Fibroblast of lung (primary cell): ENCODE data around the gene NET1. TPM values are rescaled to one million over a fixed set of nuclear protein-coding genes. Genes with fewer than 3 reads are reported as not detected.

Source experiments
- DNase-seq, 2 donors: peaks; one replicate each; pipeline versions ENCODE4 v3.0.0 to v3.0.0-alpha.2; 2010; ENCODE audit warnings: low read depth in 2 of 2
- H2AFZ ChIP-seq: 2 replicates; pipeline ENCODE4 v1.5.1; 2012; ENCODE audit warnings: low read length, control low read depth, inconsistent platforms
- H3K27ac ChIP-seq: 2 replicates; pipeline ENCODE4 v1.5.1; 2011; ENCODE audit warnings: low read length, control low read depth; ENCODE audit not compliant: insufficient read depth
- H3K27me3 ChIP-seq: 2 replicates; pipeline ENCODE4 v1.5.1; 2011; ENCODE audit warnings: mild to moderate bottlenecking, low read length; ENCODE audit not compliant: control insufficient read depth, insufficient read depth
- H3K36me3 ChIP-seq: 2 replicates; pipeline ENCODE4 v1.5.1; 2011; ENCODE audit warnings: low read length; ENCODE audit not compliant: control insufficient read depth, insufficient read depth
- H3K4me1 ChIP-seq: 2 replicates; pipeline ENCODE4 v1.5.1; 2011; ENCODE audit warnings: low read length; ENCODE audit not compliant: control insufficient read depth, insufficient read depth; ENCODE audit errors: extremely low read depth
- H3K4me2 ChIP-seq: 2 replicates; pipeline ENCODE4 v1.5.1; 2011; ENCODE audit warnings: low read length, control low read depth; ENCODE audit not compliant: insufficient read depth; ENCODE audit errors: extremely low read depth
- H3K4me3 ChIP-seq, 4 experiments: fragments of 200-600 bp in 1 of 4; sonication (generic) in 1 of 4; replicated peaks in 1 of 4; 2 replicates each; pipeline ENCODE4 v1.5.1; 2011 to 2016; ENCODE audit warnings: low read length in 4 of 4, low read depth in 3 of 4, mild to moderate bottlenecking in 3 of 4, control low read depth in 2 of 4, inconsistent platforms in 1 of 4, mixed read lengths in 1 of 4; ENCODE audit not compliant: insufficient read depth in 1 of 4; ENCODE audit errors: control extremely low read depth in 1 of 4
- H3K79me2 ChIP-seq: 2 replicates; pipeline ENCODE4 v1.5.1; 2012; ENCODE audit warnings: mild to moderate bottlenecking, low read length, inconsistent platforms; ENCODE audit not compliant: control insufficient read depth, insufficient read depth
- H3K9ac ChIP-seq: 2 replicates; pipeline ENCODE4 v1.5.1; 2011; ENCODE audit warnings: mild to moderate bottlenecking, low read length, control low read depth; ENCODE audit not compliant: insufficient read depth
- H3K9me3 ChIP-seq: 2 replicates; pipeline ENCODE4 v1.5.1; 2012; ENCODE audit warnings: low read depth, low read length; ENCODE audit not compliant: control insufficient read depth, insufficient read depth
- H4K20me1 ChIP-seq: 2 replicates; pipeline ENCODE4 v1.5.1; 2011; ENCODE audit warnings: low read length; ENCODE audit not compliant: control insufficient read depth, insufficient read depth; ENCODE audit errors: extremely low read depth
- CTCF ChIP-seq, 2 donors: IDR thresholded peaks in 1 of 2; conservative IDR thresholded peaks in 1 of 2; 1 replicate in 1 of 2; 2 replicates in 1 of 2; pipeline ENCODE4 v1.5.1; 2011 to 2012; ENCODE audit warnings: low read length in 2 of 2, control low read depth in 1 of 2, inconsistent platforms in 1 of 2, low read depth in 1 of 2, mild to moderate bottlenecking in 1 of 2
- EZH2 ChIP-seq: IDR thresholded peaks from 2 replicates; pipeline ENCODE4 v1.5.1; 2012; ENCODE audit warnings: low read length, control low read depth, mild to moderate bottlenecking; ENCODE audit errors: missing control alignments
- polyA plus RNA-seq, 2 donors: library from polyadenylated mRNA; depleted of rRNA in 1 of 2; stranded (reverse) in 1 of 2; unstranded in 1 of 2; fragments of >200 nt; gene quantifications; 2 replicates each; pipeline ENCODE4 v1.2.1, GENCODE V29; 2011 to 2012; ENCODE audit warnings: missing spikeins in 1 of 2
- total RNA-seq: library from RNA; depleted of rRNA; stranded (reverse); fragments of >200 nt; gene quantifications from 2 replicates; pipeline ENCODE4 v1.2.1, GENCODE V29; 2014

NET1 gene
- total and polyA plus RNA-seq, 2 donors (not counting 1 experiment from before 2014, with no cell fraction given), result 7.2 to 45.4 TPM

DNA sequence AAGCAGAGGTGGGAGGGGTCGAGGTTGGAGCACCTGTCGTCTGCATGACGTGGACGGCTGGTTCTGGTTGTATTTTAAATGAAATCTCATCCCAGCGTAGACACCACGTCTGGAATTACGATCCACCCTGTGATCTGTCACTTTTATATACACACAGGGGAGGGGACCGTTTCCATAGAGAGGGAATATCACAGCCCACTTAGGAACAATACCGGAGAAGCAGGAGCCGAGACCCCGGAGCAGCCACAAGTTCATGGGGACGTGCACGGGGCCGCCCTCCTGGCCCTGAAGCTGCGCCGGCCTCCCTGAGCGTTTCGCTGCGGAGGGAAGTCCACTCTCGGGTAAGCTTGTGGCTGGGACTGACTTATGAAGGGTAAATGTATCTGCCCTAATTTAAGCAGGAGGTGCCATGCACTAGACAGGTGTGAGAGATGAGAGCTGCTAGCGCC is 47.4 kb upstream of the NET1 start, which contains the start of gene UCN3:
TSS of gene UCN3 (plus strand) at position 77 of the 449 bp plus-strand sequence. CDS start 8,755 bp downstream, outside the sequence.
- Histone ChIP-seq H3K4me1 (no peaks in the 10 kb centered on the region), H3K36me3 (no peaks in the 10 kb centered on the region), H4K20me1 (no peaks in the 10 kb centered on the region), H3K27me3 (no peaks in the 10 kb centered on the region), H3K4me2 (no peak within 1 kb of the TSS), H3K4me3 (no peak within 1 kb of the TSS), H2AFZ (no peak within 1 kb of the TSS), H3K9me3 (no peaks in the 10 kb centered on the region), H3K27ac (no peak within 1 kb of the TSS), H3K79me2 (no peaks in the 10 kb centered on the region), H3K9ac (no peak within 1 kb of the TSS)
- TF ChIP-seq CTCF (conservative IDR thresholded peaks at IDR 0.05 in 1 of 2, IDR thresholded peaks at IDR 0.05 in 1 of 2; ENCODE audit: low read depth in 1 of 2, low read length in 2 of 2) (no peak), EZH2 (no peak)
- no peak for DNase-seq

GRCh38 chr10:5365928-5366327 is 46.4 kb upstream of the NET1 start:
- no peak overlapping the region for H2AFZ ChIP-seq
- no peak overlapping the region for H3K27ac ChIP-seq
- DNase-seq, result no peak
- TF ChIP-seq EZH2 (no peak), CTCF (conservative IDR thresholded peaks at IDR 0.05 in 1 of 2, IDR thresholded peaks at IDR 0.05 in 1 of 2; ENCODE audit: low read depth in 1 of 2, low read length in 2 of 2) (no peak)
- no peaks in the 10 kb centered on the region for H3K36me3 ChIP-seq
- no peaks in the 10 kb centered on the region for H4K20me1 ChIP-seq
- no peaks in the 10 kb centered on the region for H3K4me1 ChIP-seq
- no peak overlapping the region for H3K9ac ChIP-seq
- H3K4me2 ChIP-seq, result no peak overlapping the region
- H3K9me3 ChIP-seq, result peaks cover 1% of the 10 kb centered on the region
- H3K4me3 ChIP-seq, result no peak overlapping the region
- no peaks in the 10 kb centered on the region for H3K79me2 ChIP-seq
- no peaks in the 10 kb centered on the region for H3K27me3 ChIP-seq

GRCh38 chr10:5369362-5370158 is 42.8 kb upstream of the NET1 start:
- Histone ChIP-seq H3K9ac (no peak overlapping the region), H3K4me2 (no peak overlapping the region), H3K4me3 (no peak overlapping the region), H3K27me3 (no peaks in the 10 kb centered on the region), H3K4me1 (no peaks in the 10 kb centered on the region), H3K27ac (no peak overlapping the region), H2AFZ (no peak overlapping the region), H3K36me3 (no peaks in the 10 kb centered on the region), H4K20me1 (no peaks in the 10 kb centered on the region), H3K9me3 (peaks cover 4% of the 10 kb centered on the region), H3K79me2 (no peaks in the 10 kb centered on the region)
- TF ChIP-seq CTCF (conservative IDR thresholded peaks at IDR 0.05 in 1 of 2, IDR thresholded peaks at IDR 0.05 in 1 of 2; ENCODE audit: low read depth in 1 of 2, low read length in 2 of 2) (no peak), EZH2 (no peak)
- no peak for DNase-seq
